DOHH2 (cell line): Measurements from ENCODE around the gene FAM111A.

Experiments used
- CTCF ChIP-seq: fragments of 200-600 bp; sonication (generic); IDR thresholded peaks from one replicate; pipeline ENCODE4 v1.5.1; 2014; ENCODE audit warnings: antibody characterized with exemption, mild to moderate bottlenecking, low read depth, low read length; ENCODE audit not compliant: poor library complexity, severe bottlenecking
- EZH2phosphoT487 ChIP-seq: fragments of 200-600 bp; sonication (generic); IDR thresholded peaks from 2 replicates; pipeline ENCODE4 v1.6.1; 2017; ENCODE audit warnings: borderline replicate concordance, mild to moderate bottlenecking, antibody characterized with exemption, low read length, moderate library complexity, mixed read lengths

GRCh38 chr11:59188954-59189353, 46.3 kb downstream of the FAM111A start:
- TF ChIP-seq CTCF (no peak), EZH2phosphoT487 (no peak)
